GM12864 (cell line): ENCODE data around the gene TRAF7.

ENCODE experiments used
- DNase-seq: peaks from one replicate; pipeline ENCODE4 v3.0.0-alpha.2; 2011; ENCODE audit warnings: low read depth
- H3K4me3 ChIP-seq: 2 replicates; pipeline ENCODE4 v1.5.1; 2011; ENCODE audit warnings: mild to moderate bottlenecking, low read depth, low read length, control low read depth
- CTCF ChIP-seq: IDR thresholded peaks from 2 replicates; pipeline ENCODE4 v1.5.1; 2011; ENCODE audit warnings: low read depth, mild to moderate bottlenecking, moderate library complexity, low read length, control low read depth, inconsistent platforms; ENCODE audit errors: missing control alignments

Gene TRAF7

GRCh38 chr16:2205967-2206313, 50.4 kb downstream of the TRAF7 start:
- peak overlapping the region; percentile 58 for H3K4me3 ChIP-seq
- TF ChIP-seq CTCF = no peak
- DNase-seq = no peak

- no peak for TF ChIP-seq CTCF
- no peak for DNase-seq
- H3K4me3 ChIP-seq = peak overlapping the region; percentile 58
Measured at GRCh38 chr16:2206420-2206779, 50.8 kb downstream of the TRAF7 start.

GRCh38 chr16:2206780-2207433, 51.3 kb downstream of the TRAF7 start:
- TF ChIP-seq CTCF = no peak
- H3K4me3 ChIP-seq = peak overlapping the region; percentile 58; the same call in 1 of the 2 replicates
- no peak for DNase-seq

GRCh38 chr16:2207872-2208271, 52.3 kb downstream of the TRAF7 start:
- TF ChIP-seq CTCF = no peak
- no peak for DNase-seq
- no peak overlapping the region for H3K4me3 ChIP-seq

GRCh38 chr16:2208308-2208707, 52.7 kb downstream of the TRAF7 start:
- H3K4me3 ChIP-seq = no peak overlapping the region
- DNase-seq = no peak

GRCh38 chr16:2208772-2209171, 53.2 kb downstream of the TRAF7 start:
- no peak overlapping the region for H3K4me3 ChIP-seq
- DNase-seq = no peak
- no peak for TF ChIP-seq CTCF

More at GRCh38 chr16:2208308-2208707, 52.7 kb downstream of the TRAF7 start:
- no peak for TF ChIP-seq CTCF
